Stimulated activated CD4-positive, alpha-beta T cell treated with anti-CD3 and anti-CD28 coated beads, TNF-alpha, amount 100 ng/mL, for 24 hours (primary cell): Measurements from ENCODE around the gene CA10.

Experiments used
- DNase-seq, 3 experiments: peaks; one replicate each; pipeline ENCODE4 v3.0.0-alpha.2; 2020; ENCODE audit warnings: low read depth in 3 of 3

The CA10 gene

DNA sequence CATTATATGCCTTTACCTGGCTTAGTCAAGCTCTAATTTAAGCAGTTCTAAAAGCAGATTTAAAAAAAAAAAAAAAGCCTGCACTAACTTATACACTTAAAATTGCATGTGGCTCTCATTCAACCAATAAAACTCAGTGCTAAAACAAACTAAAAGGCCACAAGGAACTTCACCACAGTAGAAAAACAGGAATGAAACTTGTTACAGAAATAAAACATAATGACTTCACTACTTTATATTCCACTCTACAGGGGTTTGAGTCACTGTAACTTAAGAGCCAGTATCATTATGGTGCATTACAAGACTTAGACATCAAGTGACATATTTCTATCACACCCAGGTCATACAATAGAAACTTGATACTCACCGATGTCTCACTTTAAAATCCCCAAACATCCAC, 11.1 kb downstream of the CA10 start:
- DNase-seq: no peak

DNA sequence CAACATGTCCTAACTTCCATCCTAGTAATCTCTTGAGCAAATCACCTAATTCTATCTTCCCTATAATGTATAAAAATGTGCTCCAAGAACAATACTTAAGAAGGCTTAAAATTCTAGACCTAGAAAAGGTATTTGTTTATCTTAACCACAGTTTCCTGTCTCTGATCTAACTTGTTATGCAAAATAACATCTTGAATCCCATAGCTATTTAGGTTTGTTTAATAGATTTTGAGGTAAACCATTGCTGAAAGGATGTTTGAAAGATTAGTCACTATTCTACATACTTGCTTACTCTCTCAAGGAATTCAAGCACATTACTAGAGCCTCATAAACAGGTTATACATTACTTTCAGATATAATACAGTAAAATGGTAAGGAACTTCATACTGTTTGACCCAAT, 13.0 kb downstream of the CA10 start:
- DNase-seq: no peak

DNA sequence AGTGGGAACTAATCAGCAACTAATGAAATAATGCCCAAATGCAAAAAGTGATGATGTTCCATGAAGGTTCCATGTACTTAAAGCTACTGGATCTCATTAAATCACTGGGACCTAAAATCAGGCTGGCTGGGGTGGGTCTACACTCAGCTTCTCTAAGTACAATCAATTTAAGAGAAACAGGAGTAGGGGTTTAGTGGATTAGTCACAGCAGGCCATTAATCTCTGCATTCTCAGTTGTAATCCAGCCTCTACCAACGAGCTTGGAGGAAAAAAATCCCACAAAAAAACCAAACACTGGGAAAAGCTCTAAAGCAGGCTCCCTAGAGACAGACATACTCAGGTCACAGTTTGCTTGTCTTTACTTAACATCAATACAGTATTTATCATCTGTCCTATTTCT, 15.0 kb downstream of the CA10 start:
- no peak for DNase-seq

DNA sequence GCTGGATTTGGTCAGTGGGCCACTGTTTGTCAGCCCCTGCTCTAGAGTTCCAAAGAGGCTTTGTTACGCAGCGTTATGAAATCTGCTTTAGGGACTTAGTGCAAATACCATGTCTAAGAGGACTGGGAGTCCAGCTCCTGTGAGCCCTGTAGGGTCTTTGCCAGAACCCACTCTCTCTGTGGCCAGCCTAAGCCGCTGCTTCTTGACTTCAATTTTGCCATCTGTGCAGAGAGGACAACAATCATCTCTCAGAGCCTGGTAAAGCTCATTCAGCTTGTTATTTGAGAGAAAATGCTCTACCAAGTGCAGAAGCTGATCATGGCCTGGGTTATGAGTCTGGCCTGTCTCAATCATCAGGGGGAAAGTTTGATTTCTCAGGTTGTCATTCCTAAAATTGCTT, 17.9 kb downstream of the CA10 start:
- DNase-seq: no peak

DNA sequence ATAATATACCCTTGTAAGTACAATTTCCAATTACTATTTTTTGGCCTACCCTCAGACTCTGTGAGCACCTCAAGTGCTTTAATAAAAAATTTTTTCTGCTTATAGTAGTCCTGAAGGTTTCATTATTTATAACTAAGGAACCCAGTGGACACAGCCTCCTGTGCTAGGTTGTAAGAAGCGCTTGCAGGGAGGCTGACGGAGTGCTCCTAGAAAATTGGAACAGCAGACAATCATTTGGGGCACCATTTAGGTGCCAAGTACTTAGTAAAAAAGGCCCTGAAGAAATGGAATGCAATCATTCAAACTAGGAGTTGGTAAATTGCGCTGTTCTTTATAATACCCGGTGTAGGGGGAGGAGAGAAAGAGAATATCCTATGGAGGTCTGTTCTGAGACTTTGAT, 19.8 kb downstream of the CA10 start:
- no peak for DNase-seq

DNA sequence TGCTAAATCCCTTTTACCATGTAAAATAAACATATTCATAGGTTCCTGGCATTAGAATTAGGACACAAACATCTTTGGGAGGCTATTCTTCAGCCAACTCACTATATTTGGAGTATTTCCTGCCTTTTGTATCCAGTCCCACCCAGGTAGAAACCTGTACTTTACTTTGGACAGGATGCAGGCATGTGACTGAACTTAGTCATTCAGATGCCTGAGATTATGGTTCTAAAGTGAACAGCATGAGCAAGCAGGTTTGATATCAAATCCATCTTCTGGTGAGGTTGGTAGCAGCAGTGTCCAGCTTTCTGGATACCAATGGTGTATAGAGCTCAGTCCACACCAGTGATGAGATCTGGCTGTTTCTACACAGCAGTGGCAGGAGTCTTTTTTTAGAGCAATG, 20.2 kb downstream of the CA10 start:
- DNase-seq: no peak

DNA sequence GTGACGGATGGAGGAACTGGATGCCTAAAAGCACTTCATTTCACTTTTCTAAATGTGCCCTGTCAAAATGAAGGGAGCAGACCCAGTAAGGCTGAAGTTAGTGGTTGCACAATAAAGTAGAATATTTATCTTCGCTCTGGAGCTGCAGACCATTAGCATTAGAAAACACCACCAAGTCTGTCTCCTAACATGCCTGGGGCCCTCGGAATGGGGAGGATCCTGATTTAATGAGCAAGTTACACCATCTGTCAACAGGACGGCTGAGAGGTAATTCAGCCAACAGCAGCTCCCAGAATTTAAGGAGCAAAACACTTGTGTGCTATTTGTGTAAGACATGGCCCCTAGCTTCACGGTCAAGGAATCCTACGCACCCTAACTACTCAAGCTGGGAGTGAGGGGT, 22.3 kb downstream of the CA10 start:
- DNase-seq: no peak

DNA sequence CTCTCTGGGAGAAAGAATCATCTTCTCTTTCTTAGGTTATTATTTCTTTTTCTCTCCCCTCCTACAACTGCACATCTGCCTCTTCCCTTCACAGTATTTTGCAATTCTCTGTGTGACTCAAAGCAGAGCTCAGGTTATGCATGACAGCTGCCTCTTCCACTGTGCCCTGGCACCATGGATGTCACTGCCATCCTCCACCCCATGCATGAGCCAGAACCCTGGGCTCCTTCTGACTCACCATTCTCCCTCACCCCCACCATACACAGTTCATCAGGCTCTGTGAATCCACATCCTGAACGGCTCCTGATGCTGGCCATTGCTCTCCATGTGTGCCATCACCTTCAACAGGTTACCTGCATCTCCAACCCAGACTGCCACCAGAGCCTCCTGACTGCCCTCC, 23.9 kb downstream of the CA10 start:
- DNase-seq: no peak

DNA sequence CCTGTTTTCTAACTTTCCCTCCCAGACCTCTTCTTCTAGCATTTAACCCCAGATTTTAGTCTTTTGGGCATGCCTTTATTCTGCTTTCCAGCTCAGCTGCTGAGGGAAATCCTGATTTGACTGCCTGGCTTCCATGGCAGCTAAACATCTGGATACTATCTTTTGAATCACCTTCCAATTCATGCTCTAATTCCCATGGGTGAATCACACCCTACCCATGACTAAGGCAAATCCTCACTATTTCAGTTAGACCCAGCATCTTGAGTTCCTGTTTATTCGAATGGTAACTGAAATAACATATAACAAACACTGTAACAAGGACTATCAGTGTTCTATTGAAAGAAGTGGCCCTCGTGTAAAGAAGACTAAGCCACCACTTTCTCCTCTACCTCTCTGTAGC, 29.8 kb downstream of the CA10 start:
- no peak for DNase-seq

DNA sequence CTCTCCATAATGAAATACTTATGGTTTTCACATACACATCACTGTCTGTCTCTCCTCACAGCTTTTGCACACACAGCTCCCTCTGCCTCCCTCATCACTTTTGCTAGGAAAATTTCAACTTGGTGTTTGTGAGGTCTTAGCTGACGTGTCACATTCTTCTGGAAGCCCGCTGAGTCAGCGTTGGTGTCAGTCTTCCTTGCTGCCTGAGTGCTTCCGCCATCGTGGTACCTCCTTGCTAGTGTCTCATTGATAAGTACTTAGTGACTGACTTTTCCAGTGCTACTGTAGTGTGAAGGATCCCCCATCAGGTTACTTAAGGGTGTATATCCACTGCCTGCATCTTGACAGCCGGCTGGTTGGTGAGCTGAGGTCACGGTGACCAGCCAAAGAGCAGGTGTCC, 33.5 kb downstream of the CA10 start:
- no peak for DNase-seq

DNA sequence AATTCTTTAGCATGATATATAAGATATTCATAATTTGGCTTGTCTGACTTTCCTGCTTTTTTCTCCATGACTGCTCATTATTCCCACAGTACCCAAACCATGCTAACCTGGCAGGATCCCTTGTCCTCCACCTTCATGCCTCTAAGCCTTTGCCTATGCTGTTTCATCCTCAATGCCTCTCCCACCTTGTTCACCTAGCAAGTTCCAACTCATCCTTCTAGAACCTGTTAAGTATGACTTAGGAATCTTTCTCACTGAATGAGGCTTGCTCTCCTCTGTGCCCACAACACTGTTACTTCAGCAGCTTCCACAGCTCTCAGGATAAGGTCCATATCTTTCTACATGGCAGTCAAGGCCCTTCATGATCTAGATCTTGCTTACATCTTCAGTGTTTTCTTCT, 34.0 kb downstream of the CA10 start:
- DNase-seq: no peak

DNA sequence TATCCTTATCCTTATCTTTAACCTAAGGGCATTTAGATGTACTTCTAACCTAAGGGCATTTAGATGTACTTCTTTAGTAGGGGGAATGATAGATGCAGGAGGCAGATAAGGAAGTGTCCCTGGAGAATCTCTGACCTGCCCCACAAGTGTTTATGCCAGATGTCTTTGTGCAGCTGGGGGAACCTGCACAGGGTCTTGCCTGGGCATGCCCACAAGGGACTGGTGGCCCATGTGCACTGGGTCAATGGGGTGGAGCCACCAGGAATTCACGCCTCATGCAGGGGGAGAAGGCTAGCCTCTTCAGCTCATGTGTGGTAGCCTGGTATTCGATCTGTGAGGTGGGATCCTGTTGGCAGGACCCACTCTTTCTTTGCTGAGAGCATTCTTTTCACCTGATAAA, 38.0 kb downstream of the CA10 start:
- DNase-seq: no peak

DNA sequence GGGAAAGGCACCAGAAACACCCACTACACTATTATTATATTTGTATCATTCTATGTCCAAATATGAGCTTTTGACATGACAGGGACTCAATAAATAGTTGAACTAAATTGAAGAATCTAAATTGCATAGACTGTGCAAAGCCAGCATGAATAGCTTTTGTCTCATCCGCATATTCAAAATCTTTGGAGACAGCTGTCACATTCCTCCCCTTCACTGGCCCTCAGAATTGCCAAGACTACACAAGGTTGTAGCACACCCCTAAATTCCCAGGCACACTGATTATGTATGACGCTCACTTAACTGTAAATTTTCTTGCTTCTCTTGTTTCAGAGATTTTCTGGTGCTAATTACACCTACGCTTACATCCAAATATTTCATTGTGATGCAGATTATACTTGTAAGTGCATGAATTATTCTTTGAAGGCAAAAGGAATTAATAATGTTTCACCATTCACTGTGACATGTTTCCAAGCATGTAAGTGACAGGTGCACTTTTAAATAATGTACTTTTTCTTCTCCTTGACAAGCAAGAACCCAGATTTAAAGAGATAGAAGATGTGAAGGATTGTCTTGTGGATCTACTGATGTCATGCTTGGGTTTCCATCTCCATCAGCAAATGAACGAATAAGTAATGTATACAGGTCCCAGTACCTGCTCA, 47.5 kb downstream of the CA10 start:
- no peak for DNase-seq

DNA sequence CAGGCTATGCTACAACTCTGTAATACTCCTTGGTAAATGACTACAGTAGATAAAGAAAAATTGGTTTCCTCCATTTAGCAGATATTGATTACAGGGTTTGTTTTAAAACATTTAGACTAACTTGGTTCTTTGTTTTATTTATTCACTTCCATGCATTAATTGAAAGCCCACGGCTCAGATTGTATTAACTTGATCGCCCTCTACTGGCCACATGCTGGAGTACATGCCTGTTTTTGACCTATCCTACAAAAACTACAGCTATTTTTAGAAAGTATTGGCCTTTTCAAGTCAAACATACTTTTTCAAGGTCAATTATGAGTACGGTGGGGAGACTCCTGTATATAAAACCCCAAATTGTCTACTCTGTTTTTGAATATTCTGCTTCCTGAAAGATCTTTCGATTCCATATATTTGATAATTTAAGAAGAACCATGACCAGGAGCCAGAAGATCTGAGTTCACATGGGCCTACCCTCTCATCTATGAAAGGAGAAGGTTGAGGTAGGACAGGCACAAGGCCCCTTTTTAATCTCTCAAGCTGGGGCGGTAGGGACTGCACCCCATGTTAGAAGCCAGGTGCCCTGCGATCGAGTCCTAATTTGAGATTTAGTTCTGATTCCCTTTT, 51.8 kb downstream of the CA10 start:
- DNase-seq: peak; percentile 4 to 36 (median 15)

DNA sequence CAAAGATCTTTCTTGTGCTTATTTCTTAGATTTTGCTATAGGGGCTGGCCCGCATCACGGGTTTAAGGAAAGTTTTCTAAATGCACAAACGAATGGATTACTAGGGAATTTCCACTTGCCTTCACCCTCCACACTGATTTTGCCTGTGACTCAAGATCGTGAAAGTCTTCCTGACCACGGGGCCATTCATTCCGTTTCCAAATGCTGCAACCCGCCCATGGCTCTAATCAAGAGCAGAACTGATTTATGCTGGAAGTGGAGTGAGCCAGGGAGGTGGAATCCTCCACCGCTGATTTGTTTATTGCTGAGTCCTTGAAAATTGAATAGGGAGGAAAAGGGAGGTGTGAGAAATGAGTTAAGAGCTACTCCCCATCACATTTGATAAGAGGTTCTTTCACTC, 52.4 kb downstream of the CA10 start:
- no peak for DNase-seq

DNA sequence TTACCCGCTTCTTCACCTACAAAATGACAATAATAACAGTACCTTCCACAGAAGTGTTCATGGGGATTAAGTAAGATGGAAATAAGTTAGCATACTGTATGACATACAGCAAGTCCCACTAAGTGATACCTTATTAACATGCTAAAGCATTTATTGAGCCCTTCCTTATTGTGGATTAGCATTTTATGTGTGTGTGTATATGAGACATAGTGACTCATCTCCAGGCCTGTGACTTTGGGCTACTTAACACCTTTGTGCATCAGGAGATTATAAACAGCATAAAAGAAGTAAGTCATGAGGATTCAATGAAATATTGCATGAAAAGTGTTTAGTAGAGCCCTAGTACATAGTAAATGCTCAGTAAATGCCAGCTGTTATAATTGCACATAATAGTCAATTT, 52.9 kb downstream of the CA10 start:
- no peak for DNase-seq

DNA sequence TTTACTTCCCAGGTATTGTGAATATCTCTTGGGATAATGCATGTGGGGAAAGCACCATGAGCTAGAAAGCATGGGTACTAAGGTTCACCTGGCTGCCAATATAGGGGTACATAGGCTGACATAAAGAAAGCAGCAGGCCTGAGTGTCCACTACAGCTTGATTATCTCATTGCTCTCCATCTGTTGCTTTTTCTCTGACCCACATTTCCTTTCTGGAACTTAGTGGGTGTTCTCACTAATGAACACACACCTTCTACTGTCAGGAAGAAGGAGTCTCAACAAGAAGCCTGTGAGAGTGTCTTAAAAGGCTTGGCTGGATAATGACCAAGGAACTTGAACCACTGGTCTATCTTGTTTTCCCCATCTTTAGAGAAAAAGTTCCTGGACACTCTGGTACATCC, 62.5 kb downstream of the CA10 start:
- DNase-seq: no peak

DNA sequence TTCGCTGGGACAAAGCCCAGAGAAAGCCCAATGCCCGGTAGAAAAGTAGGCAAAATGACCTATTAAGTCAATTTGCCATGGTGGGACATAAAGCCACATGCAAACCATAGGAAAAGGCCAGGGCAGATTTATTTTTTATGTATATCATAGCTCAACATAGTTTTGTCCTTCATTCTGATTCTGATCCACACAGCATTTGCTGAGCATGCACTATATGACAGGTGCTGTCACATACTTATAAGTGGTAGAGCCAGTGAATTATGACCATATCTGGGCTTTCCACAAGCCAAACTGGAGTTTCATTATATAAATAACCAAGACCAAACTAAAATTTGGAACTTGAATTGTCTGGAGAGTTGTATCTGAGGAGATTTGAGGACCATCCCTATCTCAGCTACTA, 74.3 kb downstream of the CA10 start:
- no peak for DNase-seq

DNA sequence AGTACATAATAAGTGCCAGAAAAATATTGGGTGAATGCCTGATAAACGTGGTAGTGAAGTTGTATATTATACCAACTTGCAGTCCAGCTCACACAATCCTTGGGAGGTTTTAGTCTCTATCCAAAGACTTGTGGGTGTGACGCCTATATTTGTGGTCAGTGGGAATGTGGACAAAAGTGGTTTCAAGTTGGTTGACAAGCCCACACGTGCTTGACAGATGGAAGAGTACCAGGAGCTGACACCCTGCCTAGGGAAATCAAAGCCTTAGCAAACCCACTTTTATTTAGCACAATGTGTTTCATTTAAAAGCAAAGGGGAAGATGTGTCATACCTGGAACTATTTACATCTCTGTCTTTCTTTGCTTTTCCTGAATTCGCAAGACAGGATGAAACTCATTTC, 79.0 kb downstream of the CA10 start:
- DNase-seq: no peak

DNA sequence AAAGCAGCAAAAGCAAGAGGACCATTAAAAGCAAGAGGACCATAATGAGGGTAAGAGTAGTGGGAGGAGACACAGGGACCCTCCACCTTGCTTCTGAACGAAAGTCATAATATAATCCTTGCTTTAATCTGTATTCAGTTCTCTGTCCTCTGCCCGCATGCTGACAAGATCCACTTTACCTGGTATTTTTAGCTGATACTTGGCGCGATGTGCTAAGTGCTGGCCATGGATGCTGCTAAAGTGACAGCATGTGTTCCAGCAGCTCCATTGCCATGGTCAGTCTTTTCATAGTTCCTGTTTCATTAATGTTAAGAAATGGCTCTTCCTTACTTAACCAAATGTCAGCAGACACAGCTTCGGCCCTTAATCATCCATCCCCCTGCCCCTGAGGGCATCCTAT, 86.8 kb downstream of the CA10 start:
- DNase-seq: no peak

DNA sequence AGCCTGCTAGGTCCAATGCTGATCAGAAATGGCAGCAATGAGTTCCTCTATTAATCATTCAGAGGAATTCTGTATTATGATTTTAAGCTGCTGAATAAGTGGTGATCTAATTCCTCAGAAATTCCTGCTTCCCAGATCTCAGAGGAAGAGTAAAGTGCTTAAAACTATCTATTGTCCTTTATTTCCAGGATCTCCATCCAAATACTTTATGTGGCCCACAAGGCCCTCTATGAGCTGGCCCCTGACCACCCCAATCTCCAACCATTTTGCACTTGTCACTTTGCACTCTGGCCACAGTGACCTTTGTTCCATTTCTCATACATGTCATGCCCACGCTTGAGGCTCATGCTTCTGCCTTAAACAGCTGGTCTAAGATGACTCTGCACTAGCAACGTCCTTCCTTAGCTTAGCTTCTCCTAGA, 93.7 kb downstream of the CA10 start:
- no peak for DNase-seq

DNA sequence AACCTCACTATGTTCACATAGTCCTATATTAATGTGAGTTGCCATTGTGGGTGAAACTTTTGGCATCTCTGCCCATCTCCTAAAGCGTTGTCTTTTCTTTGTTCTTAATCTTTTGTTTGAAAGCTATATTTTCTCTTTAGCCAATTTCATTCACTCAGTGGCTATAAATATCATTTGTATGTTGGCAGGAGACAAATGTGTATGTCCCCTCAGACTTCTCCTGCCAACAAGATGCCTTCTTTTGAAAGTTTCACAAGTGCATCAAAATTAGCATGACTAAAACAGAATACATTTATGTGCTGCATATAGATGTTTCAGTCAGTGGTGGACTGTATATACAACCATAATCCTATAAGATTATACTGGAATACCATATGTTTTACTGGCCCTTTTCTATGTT, 109.0 kb downstream of the CA10 start:
- no peak for DNase-seq

DNA sequence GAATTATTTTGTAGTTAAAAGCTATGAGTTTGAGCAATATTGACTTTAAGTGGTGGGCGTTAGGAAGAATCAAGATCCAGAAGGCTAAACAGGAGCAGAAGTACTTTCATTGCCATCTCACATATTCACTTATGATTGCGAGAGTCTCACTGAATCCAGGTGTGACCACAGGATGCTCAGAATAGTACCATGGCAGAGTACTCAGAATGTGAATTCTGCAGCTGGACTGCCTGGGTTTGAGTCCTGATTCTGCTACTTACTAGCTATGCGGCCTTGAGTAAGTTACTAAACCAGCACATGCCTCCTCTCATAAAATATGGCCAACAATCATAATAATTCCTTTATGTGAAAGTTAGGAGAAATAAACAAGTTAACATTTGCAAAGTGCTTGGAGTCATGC, 109.5 kb downstream of the CA10 start:
- no peak for DNase-seq
